ENCODE data around the gene PSPH. TPM values are rescaled to one million over a fixed set of nuclear protein-coding genes. Genes with fewer than 3 reads are reported as not detected.
"Not testable (repeated sequence)": the region's sequence is repeated elsewhere in the genome, so short reads cannot be mapped to it uniquely, and the experiment has no call there.

Gene PSPH
- total RNA-seq, 1 donor: 49.9 TPM

- H3K27ac ChIP-seq (ENCODE audit: low read depth, low read length): peak overlapping the region; percentile 59
Observed at GRCh38 chr7:56079450-56080185, 28.4 kb upstream of the PSPH start.

GRCh38 chr7:56078196-56078595 lies 27.0 kb upstream of the PSPH start:
- Histone ChIP-seq H4K20me1 (ENCODE audit: insufficient read depth, low read length) (peaks cover 3% of the 10 kb centered on the region), H3K9me3 (ENCODE audit: low read depth, low read length) (no peaks in the 10 kb centered on the region), H3K27ac (ENCODE audit: low read depth, low read length) (peak overlapping the region; percentile 3), H3K79me2 (ENCODE audit: insufficient read depth, low read length) (no peaks in the 10 kb centered on the region), H2AFZ (ENCODE audit: low read length) (no peak overlapping the region), H3K4me2 (ENCODE audit: insufficient read depth, low read length) (no peak overlapping the region), H3K4me1 (ENCODE audit: insufficient read depth, low read length) (peaks cover 14% of the 10 kb centered on the region), H3K27me3 (ENCODE audit: insufficient read depth, low read length) (no peaks in the 10 kb centered on the region), H3K36me3 (ENCODE audit: insufficient read depth, low read length) (peaks cover 28% of the 10 kb centered on the region), H3K4me3 (ENCODE audit: insufficient read depth, low read length) (no peak overlapping the region)
- DNase-seq (ENCODE audit: insufficient read length, low spot score, missing footprints): peak; percentile 46
- TF ChIP-seq CTCF (IDR thresholded peaks at IDR 0.05; ENCODE audit: extremely low read depth, low read depth, low read length): no peak

More at GRCh38 chr7:56079450-56080185, 28.4 kb upstream of the PSPH start:
- peaks cover 27% of the 10 kb centered on the region for H3K36me3 ChIP-seq (ENCODE audit: insufficient read depth, low read length)
- H4K20me1 ChIP-seq (ENCODE audit: insufficient read depth, low read length): peaks cover 3% of the 10 kb centered on the region
- H2AFZ ChIP-seq (ENCODE audit: low read length): peak overlapping the region; percentile 43
- peaks cover 12% of the 10 kb centered on the region for H3K4me1 ChIP-seq (ENCODE audit: insufficient read depth, low read length)
- peak; percentile 82 for TF ChIP-seq CTCF (IDR thresholded peaks at IDR 0.05; ENCODE audit: extremely low read depth, low read depth, low read length)
- no peaks in the 10 kb centered on the region for H3K79me2 ChIP-seq (ENCODE audit: insufficient read depth, low read length)
- peak; percentile 96 for DNase-seq (ENCODE audit: insufficient read length, low spot score, missing footprints)
- H3K9me3 ChIP-seq (ENCODE audit: low read depth, low read length): no peaks in the 10 kb centered on the region
- no peak overlapping the region for H3K4me3 ChIP-seq (ENCODE audit: insufficient read depth, low read length)
- H3K27me3 ChIP-seq (ENCODE audit: insufficient read depth, low read length): no peaks in the 10 kb centered on the region
- H3K4me2 ChIP-seq (ENCODE audit: insufficient read depth, low read length): no peak overlapping the region

GRCh38 chr7:56077681-56078080 lies 26.4 kb upstream of the PSPH start:
- no peaks in the 10 kb centered on the region for H3K27me3 ChIP-seq (ENCODE audit: insufficient read depth, low read length)
- peaks cover 14% of the 10 kb centered on the region for H3K4me1 ChIP-seq (ENCODE audit: insufficient read depth, low read length)
- no peak for TF ChIP-seq CTCF (IDR thresholded peaks at IDR 0.05; ENCODE audit: extremely low read depth, low read depth, low read length)
- no peak for DNase-seq (ENCODE audit: insufficient read length, low spot score, missing footprints)
- no peaks in the 10 kb centered on the region for H3K79me2 ChIP-seq (ENCODE audit: insufficient read depth, low read length)
- H3K27ac ChIP-seq (ENCODE audit: low read depth, low read length): no peak overlapping the region
- no peak overlapping the region for H3K4me3 ChIP-seq (ENCODE audit: insufficient read depth, low read length)
- no peaks in the 10 kb centered on the region for H3K9me3 ChIP-seq (ENCODE audit: low read depth, low read length)
- peaks cover 3% of the 10 kb centered on the region for H4K20me1 ChIP-seq (ENCODE audit: insufficient read depth, low read length)
- peaks cover 29% of the 10 kb centered on the region for H3K36me3 ChIP-seq (ENCODE audit: insufficient read depth, low read length)
- no peak overlapping the region for H2AFZ ChIP-seq (ENCODE audit: low read length)
- H3K4me2 ChIP-seq (ENCODE audit: insufficient read depth, low read length): no peak overlapping the region

- H3K27me3 ChIP-seq (ENCODE audit: insufficient read depth, low read length): no peaks in the 10 kb centered on the region
- no peaks in the 10 kb centered on the region for H3K79me2 ChIP-seq (ENCODE audit: insufficient read depth, low read length)
- H3K4me2 ChIP-seq (ENCODE audit: insufficient read depth, low read length): no peak overlapping the region
- H3K9me3 ChIP-seq (ENCODE audit: low read depth, low read length): no peaks in the 10 kb centered on the region
- no peaks in the 10 kb centered on the region for H4K20me1 ChIP-seq (ENCODE audit: insufficient read depth, low read length)
- peak overlapping the region; percentile 30 for H2AFZ ChIP-seq (ENCODE audit: low read length)
- peak; percentile 96 for TF ChIP-seq CTCF (IDR thresholded peaks at IDR 0.05; ENCODE audit: extremely low read depth, low read depth, low read length)
- no peak overlapping the region for H3K4me3 ChIP-seq (ENCODE audit: insufficient read depth, low read length)
- peak; percentile 89 for DNase-seq (ENCODE audit: insufficient read length, low spot score, missing footprints)
- H3K27ac ChIP-seq (ENCODE audit: low read depth, low read length): no peak overlapping the region
- peaks cover 30% of the 10 kb centered on the region for H3K36me3 ChIP-seq (ENCODE audit: insufficient read depth, low read length)
- H3K4me1 ChIP-seq (ENCODE audit: insufficient read depth, low read length): peaks cover 7% of the 10 kb centered on the region
Observed at GRCh38 chr7:56074371-56074791, 23.1 kb upstream of the PSPH start.

GRCh38 chr7:56066376-56066775 lies 15.1 kb upstream of the PSPH start:
- H3K27ac ChIP-seq (ENCODE audit: low read depth, low read length); H3K9me3 ChIP-seq (ENCODE audit: low read depth, low read length); H4K20me1 ChIP-seq (ENCODE audit: insufficient read depth, low read length); H3K27me3 ChIP-seq (ENCODE audit: insufficient read depth, low read length); DNase-seq (ENCODE audit: insufficient read length, low spot score, missing footprints); H2AFZ ChIP-seq (ENCODE audit: low read length); H3K4me3 ChIP-seq (ENCODE audit: insufficient read depth, low read length); H3K4me2 ChIP-seq (ENCODE audit: insufficient read depth, low read length): not testable (repeated sequence)
- Histone ChIP-seq H3K36me3 (ENCODE audit: insufficient read depth, low read length) (peaks cover 30% of the 10 kb centered on the region), H3K4me1 (ENCODE audit: insufficient read depth, low read length) (peaks cover 29% of the 10 kb centered on the region), H3K79me2 (ENCODE audit: insufficient read depth, low read length) (peaks cover 31% of the 10 kb centered on the region)
